ENCODE measurements around the gene ZMYND8. TPM values are rescaled to one million over a fixed set of nuclear protein-coding genes. Genes with fewer than 3 reads are reported as not detected.

ZMYND8 gene
- total RNA-seq, 1 donor from 2014 or later, result 57.6 TPM

DNA sequence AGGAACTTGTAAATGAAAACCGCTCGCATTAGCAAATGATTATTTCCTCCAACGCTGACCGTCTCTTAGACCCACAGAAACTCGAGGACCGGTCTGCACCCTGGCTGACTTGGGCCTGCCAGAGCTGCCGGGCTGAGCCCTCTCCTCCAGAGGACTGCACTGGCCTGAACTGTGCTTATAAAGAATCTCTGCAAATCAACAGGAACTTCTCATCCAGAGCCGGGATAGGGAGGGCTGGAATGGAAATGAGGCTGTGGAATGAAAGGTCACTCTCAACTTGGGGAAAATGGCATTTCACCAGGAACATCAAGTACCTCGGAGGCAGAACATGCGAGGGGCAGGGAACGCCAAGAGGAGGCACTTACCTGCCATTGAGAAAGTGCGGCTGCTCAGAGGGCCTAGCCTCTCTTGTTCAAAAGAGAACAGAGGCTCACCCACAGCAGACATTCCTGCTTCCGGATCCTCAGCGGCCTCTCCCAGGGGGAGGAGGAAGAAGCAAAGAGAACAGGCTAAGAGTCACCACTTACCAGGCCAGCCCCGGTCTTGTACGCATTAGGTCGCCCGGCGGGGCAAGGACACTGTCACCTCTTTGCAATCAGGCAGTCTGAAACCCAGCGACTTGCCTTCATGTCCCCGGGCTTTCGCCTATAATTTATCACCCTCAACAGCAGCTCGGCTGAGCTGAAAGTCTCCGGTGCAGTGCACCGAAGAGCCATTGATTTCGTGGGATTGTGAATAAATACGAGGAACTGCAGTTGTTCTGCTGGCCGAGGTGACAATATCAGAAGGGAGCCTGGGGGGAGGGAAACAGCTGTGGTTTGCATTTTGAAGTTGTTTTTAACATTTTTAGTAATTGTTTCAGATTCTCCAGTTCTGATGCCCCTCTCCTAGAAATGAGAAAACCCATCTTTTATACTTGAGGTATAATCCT, 37.6 kb downstream of the ZMYND8 start:
- Histone ChIP-seq H3K4me3 (peak overlapping the region; percentile 33), H3K9me3 (no peaks in the 10 kb centered on the region), H3K36me3 (no peaks in the 10 kb centered on the region), H3K27me3 (ENCODE audit: low read depth) (no peaks in the 10 kb centered on the region), H3K27ac (peak overlapping the region; percentile 97), H3K4me1 (peaks cover 88% of the 10 kb centered on the region)
- DNase-seq, result peak; percentile 92
- intact Hi-C loops (cut with DNase I), result no loop called here
- peak; percentile 89 to 90 for ATAC-seq
- TF ChIP-seq, protein P1, sequence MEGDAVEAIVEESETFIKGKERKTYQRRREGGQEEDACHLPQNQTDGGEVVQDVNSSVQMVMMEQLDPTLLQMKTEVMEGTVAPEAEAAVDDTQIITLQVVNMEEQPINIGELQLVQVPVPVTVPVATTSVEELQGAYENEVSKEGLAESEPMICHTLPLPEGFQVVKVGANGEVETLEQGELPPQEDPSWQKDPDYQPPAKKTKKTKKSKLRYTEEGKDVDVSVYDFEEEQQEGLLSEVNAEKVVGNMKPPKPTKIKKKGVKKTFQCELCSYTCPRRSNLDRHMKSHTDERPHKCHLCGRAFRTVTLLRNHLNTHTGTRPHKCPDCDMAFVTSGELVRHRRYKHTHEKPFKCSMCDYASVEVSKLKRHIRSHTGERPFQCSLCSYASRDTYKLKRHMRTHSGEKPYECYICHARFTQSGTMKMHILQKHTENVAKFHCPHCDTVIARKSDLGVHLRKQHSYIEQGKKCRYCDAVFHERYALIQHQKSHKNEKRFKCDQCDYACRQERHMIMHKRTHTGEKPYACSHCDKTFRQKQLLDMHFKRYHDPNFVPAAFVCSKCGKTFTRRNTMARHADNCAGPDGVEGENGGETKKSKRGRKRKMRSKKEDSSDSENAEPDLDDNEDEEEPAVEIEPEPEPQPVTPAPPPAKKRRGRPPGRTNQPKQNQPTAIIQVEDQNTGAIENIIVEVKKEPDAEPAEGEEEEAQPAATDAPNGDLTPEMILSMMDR (IDR thresholded peaks at IDR 0.05), result no peak

DNA sequence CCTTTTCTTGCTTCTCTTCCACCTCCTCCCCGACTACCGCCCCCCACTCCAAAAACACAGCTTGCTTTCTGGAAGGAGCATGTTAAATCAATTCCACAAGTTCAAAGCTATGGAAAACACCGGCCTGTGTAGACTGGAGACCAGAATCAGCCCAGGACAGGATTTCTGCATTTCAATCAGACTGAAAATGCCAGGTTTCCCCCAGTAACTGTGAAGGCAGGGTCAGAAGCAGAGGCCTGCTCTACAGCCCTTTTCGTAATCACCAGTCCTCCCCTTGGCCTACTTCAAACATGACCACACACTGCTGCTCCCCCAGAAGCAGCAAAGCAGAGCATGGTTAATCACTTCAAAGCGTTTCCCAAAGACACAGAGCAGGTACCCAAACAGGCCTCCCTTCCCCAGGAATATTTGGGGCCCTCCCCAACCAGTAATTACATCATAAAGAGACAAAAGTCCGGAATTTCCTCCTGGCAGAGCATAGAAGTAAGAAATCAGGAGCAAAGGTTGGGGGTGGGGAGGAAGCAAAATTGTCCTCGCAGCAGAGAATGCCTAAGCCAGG, 38.4 kb downstream of the ZMYND8 start:
- peak overlapping the region; percentile 33 for H3K4me3 ChIP-seq
- no peaks in the 10 kb centered on the region for H3K36me3 ChIP-seq
- H3K9me3 ChIP-seq, result no peaks in the 10 kb centered on the region
- H3K27me3 ChIP-seq (ENCODE audit: low read depth), result no peaks in the 10 kb centered on the region
- intact Hi-C loops (cut with DNase I), result no loop called here
- peak overlapping the region; percentile 97 for H3K27ac ChIP-seq
- DNase-seq (peak; percentile 52), ATAC-seq (peak; percentile 30 to 55)
- H3K4me1 ChIP-seq, result peaks cover 90% of the 10 kb centered on the region
- TF ChIP-seq, protein P1 (IDR thresholded peaks at IDR 0.05), result no peak

DNA sequence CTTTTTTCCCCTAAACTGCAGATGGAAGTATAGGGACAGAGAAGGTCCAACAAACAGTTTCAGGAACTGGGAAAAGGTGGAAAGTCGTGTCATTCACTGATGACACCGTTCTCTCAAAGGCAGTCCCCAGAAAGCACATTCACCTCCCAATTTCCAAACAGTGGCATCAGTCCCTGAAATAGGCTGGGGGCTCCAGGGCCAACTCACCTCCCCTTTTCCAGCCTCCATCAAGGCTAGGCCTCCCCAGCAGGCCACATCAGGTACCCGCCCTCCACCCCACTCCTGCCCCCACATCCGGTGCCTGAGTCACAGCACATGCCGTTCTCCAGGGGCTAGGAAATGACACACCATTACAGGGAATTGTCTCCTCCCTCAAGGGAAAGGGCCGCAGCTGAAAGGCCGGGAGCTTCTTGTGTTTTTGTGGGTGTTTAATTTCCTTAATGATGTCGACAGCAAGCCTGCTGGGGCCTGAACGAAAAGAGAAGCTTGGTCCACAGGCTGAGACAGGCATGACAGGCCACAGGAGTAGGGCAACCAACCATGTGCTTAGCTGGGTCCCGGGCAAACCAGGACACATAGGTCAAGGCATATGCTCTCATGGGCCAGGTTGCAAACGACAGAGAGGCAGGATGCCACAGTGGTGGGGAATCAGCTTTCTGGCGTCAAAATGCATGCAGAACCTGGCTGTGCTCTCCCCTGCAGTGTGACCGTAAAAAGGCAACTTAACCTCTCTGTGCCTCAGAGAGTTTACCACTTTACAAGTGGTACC, 39.2 kb downstream of the ZMYND8 start:
- peak; percentile 68 to 77 for ATAC-seq
- H3K9me3 ChIP-seq, result no peaks in the 10 kb centered on the region
- no peaks in the 10 kb centered on the region for H3K36me3 ChIP-seq
- intact Hi-C loops (cut with DNase I), result no loop called here
- H3K4me3 ChIP-seq, result peak overlapping the region; percentile 33
- H3K27me3 ChIP-seq (ENCODE audit: low read depth), result no peaks in the 10 kb centered on the region
- TF ChIP-seq, protein P1 (IDR thresholded peaks at IDR 0.05), result no peak
- H3K27ac ChIP-seq, result peak overlapping the region; percentile 97
- H3K4me1 ChIP-seq, result peaks cover 86% of the 10 kb centered on the region
- DNase-seq, result peak; percentile 84

DNA sequence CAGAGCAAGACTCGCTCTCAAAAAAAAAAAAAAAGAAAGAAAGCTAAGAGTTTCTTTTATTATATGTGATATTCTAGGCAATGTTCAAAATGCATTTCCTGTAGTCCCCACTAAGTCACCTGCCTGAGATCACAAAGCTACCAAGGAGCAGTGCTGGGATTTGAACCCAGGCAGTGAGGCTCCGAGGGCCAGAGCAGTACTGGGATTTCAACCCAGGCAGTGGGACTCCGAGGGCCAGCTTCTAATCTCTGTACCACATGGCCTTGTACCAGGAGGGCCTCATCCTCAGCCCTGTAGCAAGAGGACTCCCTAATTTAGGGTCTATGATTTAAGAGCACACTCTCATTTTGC, 39.7 kb downstream of the ZMYND8 start:
- TF ChIP-seq, protein P1 (IDR thresholded peaks at IDR 0.05), result no peak
- H3K27ac ChIP-seq, result peak overlapping the region; percentile 97
- no peaks in the 10 kb centered on the region for H3K9me3 ChIP-seq
- intact Hi-C loops (cut with DNase I), result no loop called here
- ATAC-seq (no peak), DNase-seq (no peak)
- H3K4me3 ChIP-seq, result no peak overlapping the region
- H3K36me3 ChIP-seq, result no peaks in the 10 kb centered on the region
- H3K4me1 ChIP-seq, result peaks cover 85% of the 10 kb centered on the region
- H3K27me3 ChIP-seq (ENCODE audit: low read depth), result no peaks in the 10 kb centered on the region

DNA sequence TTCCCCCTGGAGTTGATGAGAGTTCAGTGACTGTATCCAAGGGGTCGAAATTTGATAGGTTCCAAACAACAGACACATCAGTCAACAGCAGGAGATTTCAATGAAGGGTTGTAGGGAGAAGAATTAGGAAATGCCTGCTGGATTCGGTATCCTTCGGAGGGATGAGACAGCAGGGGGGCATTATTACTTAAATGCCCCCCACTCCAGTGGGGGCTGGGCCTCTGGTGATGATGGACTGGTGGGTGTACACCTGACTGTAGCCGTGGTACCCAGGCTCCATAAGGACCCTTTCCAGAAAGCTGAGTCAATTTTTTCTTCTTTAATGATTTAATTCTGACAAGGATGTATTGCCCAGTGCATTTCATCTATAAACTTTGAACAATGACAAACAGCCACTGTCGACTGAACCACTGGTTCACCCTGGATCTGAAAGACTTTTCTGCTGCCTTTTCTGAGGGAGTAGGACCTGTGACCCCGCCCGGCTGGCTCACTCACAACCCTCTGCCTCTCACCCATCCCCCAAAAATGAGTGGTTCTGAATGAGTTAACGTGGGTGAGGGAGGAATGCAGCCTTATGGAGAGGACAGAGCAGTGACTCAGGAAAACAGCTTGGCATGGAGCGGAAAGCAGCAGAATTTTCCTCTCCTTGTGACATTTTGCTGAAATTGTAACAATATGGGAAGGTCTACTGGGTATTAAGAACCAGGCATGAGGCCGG, 41.0 kb downstream of the ZMYND8 start:
- Histone ChIP-seq H3K4me3 (no peak overlapping the region), H3K9me3 (no peaks in the 10 kb centered on the region), H3K27ac (peak overlapping the region; percentile 97), H3K27me3 (ENCODE audit: low read depth) (no peaks in the 10 kb centered on the region), H3K4me1 (peaks cover 82% of the 10 kb centered on the region), H3K36me3 (peaks cover 7% of the 10 kb centered on the region)
- TF ChIP-seq, protein P1 (IDR thresholded peaks at IDR 0.05), result no peak
- DNase-seq, result no peak
- intact Hi-C loops (cut with DNase I), result no loop called here
- ATAC-seq, result no peak
